Immature natural killer cell (primary cell): ENCODE data around the gene ABCC2. TPM values are rescaled to one million over a fixed set of nuclear protein-coding genes. Genes with fewer than 3 reads are reported as not detected.

Experiments
- DNase-seq, 3 donors: peaks; one replicate each; pipeline ENCODE4 v3.0.0; 2022; ENCODE audit warnings: mixed read lengths in 1 of 3
- H3K27ac Mint-ChIP-seq, 6 donors: one replicate each; pipeline ENCODE4 v1.8.0; 2020; ENCODE audit warnings: mixed read lengths in 6 of 6, mild to moderate bottlenecking in 5 of 6, inconsistent platforms in 4 of 6, moderate library complexity in 3 of 6
- H3K27me3 Mint-ChIP-seq, 3 donors: one replicate each; pipeline ENCODE4 v1.8.0; 2020 to 2021; ENCODE audit warnings: low read depth in 3 of 3, mild to moderate bottlenecking in 3 of 3, mixed read lengths in 3 of 3, moderate library complexity in 3 of 3, inconsistent platforms in 1 of 3
- H3K36me3 Mint-ChIP-seq, 3 donors: one replicate each; pipeline ENCODE4 v1.8.0; 2020; ENCODE audit warnings: mixed read lengths in 3 of 3, inconsistent platforms in 2 of 3, mild to moderate bottlenecking in 2 of 3
- H3K4me1 Mint-ChIP-seq, 2 donors: one replicate each; pipeline ENCODE4 v1.8.0; 2020; ENCODE audit warnings: inconsistent platforms in 2 of 2, mild to moderate bottlenecking in 2 of 2, mixed read lengths in 2 of 2, moderate library complexity in 1 of 2
- H3K4me3 Mint-ChIP-seq, 5 donors: one replicate each; pipeline ENCODE4 v1.8.0; 2020; ENCODE audit warnings: mild to moderate bottlenecking in 5 of 5, mixed read lengths in 5 of 5, inconsistent platforms in 3 of 5, moderate library complexity in 3 of 5
- H3K9me3 Mint-ChIP-seq, 6 donors: one replicate each; pipeline ENCODE4 v1.8.0; 2020; ENCODE audit warnings: mild to moderate bottlenecking in 6 of 6, mixed read lengths in 6 of 6, inconsistent platforms in 4 of 6, moderate library complexity in 3 of 6
- polyA plus RNA-seq, 3 donors: library from polyadenylated mRNA; unstranded; fragments of 300-500 nt; fragmentation: Illumina TruSeq; gene quantifications; one replicate each; pipeline ENCODE4 v1.2.3, GENCODE V29; 2021

Gene ABCC2
- polyA plus RNA-seq, 3 donors from 2014 or later = 0.48 TPM; not detected in 2

DNA sequence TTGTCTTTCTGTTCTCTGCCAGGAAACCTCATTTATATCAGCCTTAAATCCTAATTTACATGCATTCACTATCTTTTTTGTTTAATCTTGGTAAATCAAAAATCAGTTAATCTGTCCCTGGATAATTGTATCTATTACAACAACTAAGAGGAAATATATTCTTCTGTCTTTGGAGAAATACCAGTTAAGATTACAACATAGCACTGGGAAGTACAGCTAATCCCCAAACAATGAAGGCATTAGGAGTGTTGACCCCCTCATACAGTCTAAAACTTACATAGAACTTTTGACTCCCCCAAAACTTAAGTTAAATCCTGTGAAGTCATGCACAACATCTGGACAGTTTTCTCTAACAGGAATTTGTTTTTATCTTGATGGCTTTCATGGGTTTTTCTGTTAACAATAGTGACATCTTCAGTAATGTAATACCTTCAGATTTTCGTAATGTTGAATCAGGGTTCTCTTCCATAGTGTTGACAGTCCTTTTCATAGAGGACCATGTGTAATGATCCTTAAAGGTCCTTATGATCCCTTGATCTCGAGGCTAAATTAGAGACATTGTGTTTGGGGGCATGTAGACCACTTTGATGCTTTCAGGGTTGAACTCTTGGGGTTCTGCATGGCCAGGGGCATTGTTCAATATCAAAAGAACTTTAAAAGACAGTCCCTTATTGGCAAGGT lies 24.1 kb upstream of the ABCC2 start:
- DNase-seq = no peak
- no peak overlapping the region for H3K4me3 Mint-ChIP-seq
- no peaks in the 10 kb centered on the region for H3K27me3 Mint-ChIP-seq
- H3K27ac Mint-ChIP-seq = no peak overlapping the region
- no peaks in the 10 kb centered on the region for H3K4me1 Mint-ChIP-seq
- peaks cover 50 to 74% (median 52%) of the 10 kb centered on the region in 3 donors for H3K36me3 Mint-ChIP-seq
- H3K9me3 Mint-ChIP-seq = no peaks in the 10 kb centered on the region

- H3K4me3 Mint-ChIP-seq = no peak overlapping the region
- DNase-seq = no peak
- no peaks in the 10 kb centered on the region for H3K4me1 Mint-ChIP-seq
- peaks cover 0 to 3% (median 0%) of the 10 kb centered on the region in 3 donors for H3K27me3 Mint-ChIP-seq
- no peak overlapping the region for H3K27ac Mint-ChIP-seq
- no peaks in the 10 kb centered on the region for H3K9me3 Mint-ChIP-seq
- peaks cover 44 to 70% (median 51%) of the 10 kb centered on the region in 3 donors for H3K36me3 Mint-ChIP-seq
Observed at GRCh38 chr10:99760321-99760720, 22.1 kb upstream of the ABCC2 start.

DNA sequence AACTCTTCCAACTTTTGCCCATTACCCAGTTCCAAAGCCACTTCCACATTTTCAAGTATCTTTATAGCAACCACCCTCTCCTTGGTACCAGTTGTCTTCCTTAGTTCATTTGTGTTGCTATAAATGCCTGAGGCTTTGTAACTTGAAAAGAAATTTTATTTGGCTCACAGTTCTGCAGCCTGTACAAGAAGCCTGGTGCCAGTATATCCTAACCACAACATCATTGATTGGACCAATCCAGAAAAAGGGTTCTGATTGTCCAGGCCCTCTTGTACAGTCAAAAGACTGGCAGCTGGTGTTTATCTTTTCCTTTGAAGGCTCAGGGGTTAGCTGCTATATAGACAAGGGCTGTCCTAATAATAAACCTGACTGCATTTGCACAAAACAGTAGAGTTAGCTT lies 21.1 kb upstream of the ABCC2 start:
- Mint-ChIP-seq H3K27me3 (peaks cover under 1 to 3% (median 3%) of the 10 kb centered on the region in 3 donors), H3K9me3 (no peaks in the 10 kb centered on the region), H3K4me3 (no peak overlapping the region), H3K4me1 (peaks cover 6 to 10% of the 10 kb centered on the region in 2 donors), H3K36me3 (peaks cover 41 to 61% (median 48%) of the 10 kb centered on the region in 3 donors), H3K27ac (no peak overlapping the region)
- no peak for DNase-seq

DNA sequence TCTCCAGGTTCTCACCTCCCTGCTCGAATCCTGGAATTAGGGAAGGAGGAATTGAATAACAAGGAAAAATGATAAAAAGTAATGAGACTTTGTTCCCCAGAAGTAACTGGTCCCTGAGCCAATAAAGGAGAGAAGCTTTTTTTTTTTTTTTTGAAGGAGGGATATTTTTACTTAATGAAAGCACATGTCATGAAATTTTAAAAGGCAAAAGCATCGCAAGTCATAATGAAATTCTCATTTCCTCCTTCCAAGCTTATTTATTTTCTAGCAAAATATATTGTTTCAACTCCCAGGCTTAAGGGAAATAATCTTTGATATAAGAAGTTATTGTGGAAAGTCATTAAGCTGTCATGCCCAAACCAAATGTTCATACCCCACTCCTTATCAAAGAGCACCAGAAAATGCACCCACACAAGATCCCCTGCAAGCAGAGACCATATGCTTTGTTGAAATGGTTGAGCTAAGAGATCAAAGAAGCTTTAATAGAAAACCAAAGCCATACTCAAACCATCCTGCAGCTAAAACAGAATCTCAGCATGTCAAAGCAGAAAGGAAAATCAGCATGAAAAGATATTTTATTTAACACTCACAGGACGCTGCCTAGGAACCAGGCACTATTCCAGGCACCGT lies 16.7 kb upstream of the ABCC2 start:
- Mint-ChIP-seq H3K4me1 (peaks cover 17 to 20% of the 10 kb centered on the region in 2 donors), H3K27ac (peak overlapping the region in 3 of 6 donors; percentile 14 to 57 (median 21)), H3K36me3 (peaks cover 15 to 22% (median 21%) of the 10 kb centered on the region in 3 donors), H3K9me3 (no peaks in the 10 kb centered on the region), H3K27me3 (peaks cover 2 to 6% (median 5%) of the 10 kb centered on the region in 3 donors), H3K4me3 (peak overlapping the region in 2 of 5 donors; percentile 4 to 47)
- no peak for DNase-seq

DNA sequence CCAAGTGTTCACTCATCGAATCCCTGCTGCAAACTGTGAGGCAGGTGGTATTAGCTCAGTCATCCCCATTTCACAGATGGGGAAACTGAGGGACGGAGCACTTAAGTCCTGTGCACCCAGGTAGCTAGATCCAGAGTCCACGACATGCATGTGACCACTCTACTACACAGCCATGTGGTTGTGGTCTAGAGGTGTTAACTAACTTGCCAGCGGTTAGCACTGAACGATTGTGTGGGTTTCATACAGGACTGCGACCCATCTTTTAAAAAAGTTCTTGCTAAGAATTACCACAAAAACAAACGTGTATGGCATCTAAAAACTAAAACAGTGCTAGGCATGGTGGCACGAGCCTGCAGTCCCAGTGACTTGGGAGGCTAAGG lies 16.1 kb upstream of the ABCC2 start:
- Mint-ChIP-seq H3K36me3 (peaks cover 12 to 18% (median 18%) of the 10 kb centered on the region in 3 donors), H3K9me3 (no peaks in the 10 kb centered on the region), H3K4me1 (peaks cover 17 to 20% of the 10 kb centered on the region in 2 donors), H3K27me3 (peaks cover 2 to 7% (median 5%) of the 10 kb centered on the region in 3 donors), H3K4me3 (peak overlapping the region in 3 of 5 donors; percentile 4 to 54 (median 47)), H3K27ac (peak overlapping the region in 1 of 6 donors; percentile 14)
- peak; percentile 43 to 65 (median 56) for DNase-seq

DNA sequence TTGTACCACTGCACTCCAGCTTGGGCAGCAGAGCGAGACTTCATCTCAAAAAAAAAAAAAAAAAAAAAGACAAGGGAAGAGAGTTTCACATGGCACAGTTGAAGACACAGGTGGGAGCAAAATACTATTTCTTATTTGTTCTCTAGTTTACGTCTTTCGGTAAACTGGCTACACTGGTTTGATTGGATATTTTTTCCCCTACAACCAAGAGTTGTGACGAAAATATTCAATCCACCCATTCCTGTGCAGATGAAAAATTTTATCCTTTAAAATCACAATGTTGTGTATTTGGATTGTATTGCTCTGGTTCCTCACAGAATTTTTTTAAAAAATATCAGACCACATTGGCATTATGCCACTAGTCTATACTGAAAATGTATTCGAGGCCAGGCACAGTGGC lies 14.5 kb upstream of the ABCC2 start:
- Mint-ChIP-seq H3K9me3 (no peaks in the 10 kb centered on the region), H3K27me3 (peaks cover 2 to 7% (median 5%) of the 10 kb centered on the region in 3 donors), H3K36me3 (peaks cover 3 to 7% (median 7%) of the 10 kb centered on the region in 3 donors), H3K4me3 (no peak overlapping the region), H3K27ac (no peak overlapping the region), H3K4me1 (peaks cover 17 to 20% of the 10 kb centered on the region in 2 donors)
- no peak for DNase-seq

GRCh38 chr10:99768556-99768955 lies 13.9 kb upstream of the ABCC2 start:
- H3K4me3 Mint-ChIP-seq = no peak overlapping the region
- H3K36me3 Mint-ChIP-seq = peaks cover 0 to 4% (median 4%) of the 10 kb centered on the region in 3 donors
- no peaks in the 10 kb centered on the region for H3K9me3 Mint-ChIP-seq
- DNase-seq = no peak
- no peak overlapping the region for H3K27ac Mint-ChIP-seq
- H3K27me3 Mint-ChIP-seq = peaks cover 2 to 7% (median 5%) of the 10 kb centered on the region in 3 donors
- peaks cover 17 to 20% of the 10 kb centered on the region in 2 donors for H3K4me1 Mint-ChIP-seq

GRCh38 chr10:99769706-99770105 lies 12.7 kb upstream of the ABCC2 start:
- H3K9me3 Mint-ChIP-seq = no peaks in the 10 kb centered on the region
- no peaks in the 10 kb centered on the region for H3K36me3 Mint-ChIP-seq
- no peak for DNase-seq
- no peak overlapping the region for H3K27ac Mint-ChIP-seq
- H3K4me3 Mint-ChIP-seq = no peak overlapping the region
- peaks cover 2 to 7% (median 6%) of the 10 kb centered on the region in 3 donors for H3K27me3 Mint-ChIP-seq
- H3K4me1 Mint-ChIP-seq = peaks cover 17 to 20% of the 10 kb centered on the region in 2 donors

DNA sequence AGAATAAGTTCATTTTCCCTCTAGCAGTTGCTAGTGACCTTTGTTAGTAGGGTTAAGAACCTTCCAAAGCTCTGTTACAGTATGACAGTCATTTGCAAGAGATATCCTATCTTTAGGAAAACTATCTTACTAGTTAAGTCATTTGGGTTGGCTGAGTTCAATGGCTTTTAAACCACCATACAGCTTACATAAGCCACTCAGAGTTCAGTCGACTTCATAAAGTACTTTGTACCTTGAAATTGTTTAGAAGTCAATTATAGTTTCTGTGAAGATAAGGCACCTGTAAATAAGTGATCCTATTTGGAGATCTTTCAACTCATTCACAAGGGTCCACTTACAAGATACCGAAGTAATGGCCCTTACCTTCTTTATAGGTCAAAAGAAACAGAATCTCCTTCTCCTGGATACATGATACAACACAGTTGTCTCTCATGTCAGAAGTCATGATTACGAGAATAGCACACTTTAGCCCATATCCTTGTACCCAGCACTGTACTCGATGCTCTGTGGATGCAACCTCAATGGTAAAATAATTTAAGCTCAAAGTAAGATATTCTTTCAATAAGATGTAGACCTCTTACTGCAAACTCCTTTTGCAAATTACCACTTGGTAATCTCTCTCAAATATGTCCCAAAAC lies 11.9 kb upstream of the ABCC2 start:
- H3K27ac Mint-ChIP-seq = no peak overlapping the region
- no peak overlapping the region for H3K4me3 Mint-ChIP-seq
- H3K27me3 Mint-ChIP-seq = peaks cover 2 to 7% (median 3%) of the 10 kb centered on the region in 3 donors
- H3K36me3 Mint-ChIP-seq = no peaks in the 10 kb centered on the region
- DNase-seq = no peak
- H3K9me3 Mint-ChIP-seq = no peaks in the 10 kb centered on the region
- peaks cover 17 to 18% of the 10 kb centered on the region in 2 donors for H3K4me1 Mint-ChIP-seq

DNA sequence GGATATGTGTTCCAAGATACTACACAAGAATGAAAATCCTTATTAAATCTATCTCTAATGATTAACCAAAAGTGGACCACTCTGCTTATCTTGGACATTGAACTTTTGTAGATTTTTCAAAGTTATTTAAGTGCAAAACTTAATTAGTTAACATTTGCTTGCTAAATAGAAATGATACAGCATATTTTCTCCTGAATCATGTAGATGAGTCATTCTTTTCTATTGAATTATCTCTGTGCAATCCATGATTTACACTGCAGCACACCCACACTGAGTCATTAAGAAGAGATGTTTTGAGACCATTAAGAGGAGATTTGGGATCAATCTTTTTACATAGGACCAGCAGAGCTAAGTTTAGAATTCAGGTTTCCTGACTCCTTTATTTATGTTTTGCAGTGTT lies 6.6 kb upstream of the ABCC2 start:
- Mint-ChIP-seq H3K36me3 (no peaks in the 10 kb centered on the region), H3K27me3 (peaks cover 1 to 6% (median 4%) of the 10 kb centered on the region in 3 donors), H3K4me3 (no peak overlapping the region), H3K4me1 (peaks cover 6 to 9% of the 10 kb centered on the region in 2 donors), H3K27ac (no peak overlapping the region), H3K9me3 (no peaks in the 10 kb centered on the region)
- DNase-seq = no peak

DNA sequence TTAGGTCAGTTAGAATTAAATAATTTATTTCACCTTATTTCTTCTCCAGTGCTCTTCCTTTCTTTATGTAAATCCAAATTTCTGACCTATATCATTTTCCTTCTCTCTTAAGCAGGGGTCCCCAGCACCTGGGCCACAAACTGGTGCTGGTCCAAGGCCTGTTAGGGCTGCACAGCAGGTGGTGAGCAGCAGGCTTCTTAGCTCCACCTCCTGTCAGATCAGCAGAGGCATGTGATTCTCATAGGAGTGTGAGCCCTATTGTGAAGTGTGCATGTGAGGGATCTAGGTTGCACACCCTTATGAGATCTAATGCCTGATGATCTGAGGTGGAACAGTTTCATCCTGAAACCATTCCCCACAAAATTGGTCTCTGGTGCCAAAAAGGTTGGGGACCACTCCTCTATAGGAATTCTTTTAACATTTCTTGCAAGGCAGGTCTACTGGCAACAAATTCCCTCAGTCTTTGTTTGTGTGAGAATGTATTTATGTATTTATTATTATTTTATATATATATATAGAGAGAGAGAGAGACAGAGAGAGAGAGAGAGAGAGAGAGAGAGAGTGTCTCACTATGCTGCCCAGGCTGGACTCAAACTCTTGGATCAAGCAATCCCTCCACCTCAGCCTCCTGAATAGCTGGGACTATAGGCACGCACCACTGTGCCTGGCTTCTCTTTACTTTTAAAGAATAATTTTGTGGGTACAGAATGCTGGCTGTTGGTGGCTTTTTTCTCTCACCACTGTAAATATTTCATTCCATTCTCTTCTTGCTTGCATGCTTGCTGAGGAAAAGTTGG lies 4.3 kb upstream of the ABCC2 start:
- Mint-ChIP-seq H3K36me3 (no peaks in the 10 kb centered on the region), H3K27me3 (peaks cover 0 to 6% (median 4%) of the 10 kb centered on the region in 3 donors), H3K4me3 (no peak overlapping the region), H3K27ac (no peak overlapping the region), H3K9me3 (no peaks in the 10 kb centered on the region), H3K4me1 (peaks cover 6 to 9% of the 10 kb centered on the region in 2 donors)
- no peak for DNase-seq

DNA sequence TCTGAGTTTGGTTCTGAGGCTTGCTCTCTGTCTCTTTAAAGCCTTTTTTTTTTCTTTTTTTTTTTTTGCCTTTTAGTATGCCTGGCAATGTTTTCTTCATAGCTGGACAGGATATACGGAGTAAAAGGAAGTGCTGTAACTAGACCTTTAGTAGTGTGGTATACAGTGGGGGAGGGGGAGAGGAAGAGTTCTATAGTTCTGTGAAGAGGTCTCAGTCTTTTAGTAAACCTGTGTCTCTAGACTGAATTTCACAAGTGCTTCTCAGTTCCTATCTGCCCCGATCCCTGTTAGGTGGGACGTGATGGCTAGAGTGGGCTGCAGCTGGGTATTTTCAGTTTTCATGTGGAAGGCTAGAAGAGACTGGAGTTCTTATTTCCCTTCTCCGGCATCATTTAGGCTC lies 3.1 kb upstream of the ABCC2 start:
- no peak for DNase-seq
- Mint-ChIP-seq H3K4me3 (no peak overlapping the region), H3K27ac (peak overlapping the region in 2 of 6 donors; percentile 39 to 41), H3K36me3 (no peaks in the 10 kb centered on the region), H3K27me3 (peaks cover 4 to 6% (median 4%) of the 10 kb centered on the region in 3 donors), H3K9me3 (no peaks in the 10 kb centered on the region), H3K4me1 (peaks cover 6 to 9% of the 10 kb centered on the region in 2 donors)

- Mint-ChIP-seq H3K9me3 (no peaks in the 10 kb centered on the region), H3K4me1 (peaks cover 6 to 9% of the 10 kb centered on the region in 2 donors), H3K4me3 (no peak overlapping the region), H3K27ac (no peak overlapping the region), H3K27me3 (peaks cover 2 to 6% (median 5%) of the 10 kb centered on the region in 3 donors), H3K36me3 (no peaks in the 10 kb centered on the region)
- DNase-seq = no peak
Observed at GRCh38 chr10:99781734-99782429, 558 bp upstream of the ABCC2 start.
